ENCODE data around the gene SBNO2.

SBNO2 gene, protein sequence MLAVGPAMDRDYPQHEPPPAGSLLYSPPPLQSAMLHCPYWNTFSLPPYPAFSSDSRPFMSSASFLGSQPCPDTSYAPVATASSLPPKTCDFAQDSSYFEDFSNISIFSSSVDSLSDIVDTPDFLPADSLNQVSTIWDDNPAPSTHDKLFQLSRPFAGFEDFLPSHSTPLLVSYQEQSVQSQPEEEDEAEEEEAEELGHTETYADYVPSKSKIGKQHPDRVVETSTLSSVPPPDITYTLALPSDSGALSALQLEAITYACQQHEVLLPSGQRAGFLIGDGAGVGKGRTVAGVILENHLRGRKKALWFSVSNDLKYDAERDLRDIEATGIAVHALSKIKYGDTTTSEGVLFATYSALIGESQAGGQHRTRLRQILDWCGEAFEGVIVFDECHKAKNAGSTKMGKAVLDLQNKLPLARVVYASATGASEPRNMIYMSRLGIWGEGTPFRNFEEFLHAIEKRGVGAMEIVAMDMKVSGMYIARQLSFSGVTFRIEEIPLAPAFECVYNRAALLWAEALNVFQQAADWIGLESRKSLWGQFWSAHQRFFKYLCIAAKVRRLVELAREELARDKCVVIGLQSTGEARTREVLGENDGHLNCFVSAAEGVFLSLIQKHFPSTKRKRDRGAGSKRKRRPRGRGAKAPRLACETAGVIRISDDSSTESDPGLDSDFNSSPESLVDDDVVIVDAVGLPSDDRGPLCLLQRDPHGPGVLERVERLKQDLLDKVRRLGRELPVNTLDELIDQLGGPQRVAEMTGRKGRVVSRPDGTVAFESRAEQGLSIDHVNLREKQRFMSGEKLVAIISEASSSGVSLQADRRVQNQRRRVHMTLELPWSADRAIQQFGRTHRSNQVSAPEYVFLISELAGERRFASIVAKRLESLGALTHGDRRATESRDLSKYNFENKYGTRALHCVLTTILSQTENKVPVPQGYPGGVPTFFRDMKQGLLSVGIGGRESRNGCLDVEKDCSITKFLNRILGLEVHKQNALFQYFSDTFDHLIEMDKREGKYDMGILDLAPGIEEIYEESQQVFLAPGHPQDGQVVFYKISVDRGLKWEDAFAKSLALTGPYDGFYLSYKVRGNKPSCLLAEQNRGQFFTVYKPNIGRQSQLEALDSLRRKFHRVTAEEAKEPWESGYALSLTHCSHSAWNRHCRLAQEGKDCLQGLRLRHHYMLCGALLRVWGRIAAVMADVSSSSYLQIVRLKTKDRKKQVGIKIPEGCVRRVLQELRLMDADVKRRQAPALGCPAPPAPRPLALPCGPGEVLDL (N-terminal part only)

GRCh38 chr19:1173845-1174809 lies at the start of gene SBNO2:
Gene SBNO2 (minus strand): TSS chr19:1174268. CDS start chr19:1154276, 19,992 bp downstream.
- peak; percentile 89 for DNase-seq (ENCODE audit: low spot score)

DNA sequence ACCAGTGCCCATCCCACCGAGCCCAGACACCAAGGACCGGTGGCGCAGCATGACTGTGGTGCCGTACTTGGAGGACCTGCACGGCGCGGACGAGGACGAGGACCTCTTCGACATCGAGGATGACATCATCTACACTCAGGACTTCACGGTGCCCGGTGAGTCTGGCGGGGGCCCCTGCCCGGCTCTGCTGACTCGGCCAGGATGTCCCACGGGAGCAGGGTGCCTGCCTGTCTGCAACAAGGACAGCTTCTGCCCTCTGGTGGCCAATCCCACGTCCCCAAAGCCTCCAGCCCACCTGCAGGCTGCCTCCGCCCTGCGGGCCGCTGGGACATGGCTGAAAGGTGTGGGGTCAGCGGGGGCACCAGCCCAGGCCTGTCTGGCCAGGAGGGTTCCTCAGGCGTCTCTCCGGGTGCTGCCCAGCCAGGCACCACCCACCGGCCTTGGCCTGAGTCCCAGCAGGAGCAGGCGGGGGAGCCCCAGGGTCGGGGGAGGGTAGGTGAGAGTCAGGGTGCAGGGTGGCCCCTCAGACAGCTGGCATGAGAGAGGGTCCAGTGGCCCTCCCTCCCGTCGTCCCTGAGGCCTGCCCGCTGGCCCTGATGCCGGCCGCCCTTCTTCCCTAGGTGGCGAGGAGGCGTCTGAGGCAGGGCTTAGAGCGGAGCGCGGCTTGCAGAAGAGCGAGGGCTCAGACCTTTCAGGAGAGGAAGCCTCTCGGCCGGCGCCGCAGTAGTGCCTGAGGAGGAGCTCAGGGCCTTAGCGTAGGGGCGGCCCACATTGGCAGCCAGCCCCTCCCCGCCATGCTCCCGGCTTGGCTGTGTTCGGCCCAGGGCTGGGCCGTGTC lies 49.2 kb upstream of the SBNO2 start:
- DNase-seq (ENCODE audit: low spot score) = peak; percentile 70

DNA sequence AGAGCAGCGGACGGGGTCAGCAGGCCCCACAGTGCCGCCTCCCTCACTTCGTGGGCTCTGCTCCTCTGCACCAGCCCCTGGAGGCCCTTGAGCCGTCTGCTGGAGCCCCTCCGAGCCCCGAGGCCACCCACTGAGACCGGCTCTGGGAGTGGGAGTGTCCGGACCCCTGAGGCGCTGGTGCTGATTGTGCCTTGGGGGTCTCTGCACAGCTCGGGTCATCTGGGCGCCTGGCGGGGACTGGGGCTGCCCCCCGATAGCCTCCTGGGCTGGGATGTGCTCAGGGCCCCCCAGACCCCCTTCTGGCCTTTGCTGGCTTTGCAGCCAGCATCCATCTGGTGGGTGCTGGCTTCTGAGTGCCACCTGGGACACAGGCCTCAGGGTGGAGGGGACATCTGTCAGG lies 48.3 kb upstream of the SBNO2 start:
- peak; percentile 57 for DNase-seq (ENCODE audit: low spot score)

GRCh38 chr19:1221904-1222255 lies 47.8 kb upstream of the SBNO2 start:
- no peak for DNase-seq (ENCODE audit: low spot score)

DNA sequence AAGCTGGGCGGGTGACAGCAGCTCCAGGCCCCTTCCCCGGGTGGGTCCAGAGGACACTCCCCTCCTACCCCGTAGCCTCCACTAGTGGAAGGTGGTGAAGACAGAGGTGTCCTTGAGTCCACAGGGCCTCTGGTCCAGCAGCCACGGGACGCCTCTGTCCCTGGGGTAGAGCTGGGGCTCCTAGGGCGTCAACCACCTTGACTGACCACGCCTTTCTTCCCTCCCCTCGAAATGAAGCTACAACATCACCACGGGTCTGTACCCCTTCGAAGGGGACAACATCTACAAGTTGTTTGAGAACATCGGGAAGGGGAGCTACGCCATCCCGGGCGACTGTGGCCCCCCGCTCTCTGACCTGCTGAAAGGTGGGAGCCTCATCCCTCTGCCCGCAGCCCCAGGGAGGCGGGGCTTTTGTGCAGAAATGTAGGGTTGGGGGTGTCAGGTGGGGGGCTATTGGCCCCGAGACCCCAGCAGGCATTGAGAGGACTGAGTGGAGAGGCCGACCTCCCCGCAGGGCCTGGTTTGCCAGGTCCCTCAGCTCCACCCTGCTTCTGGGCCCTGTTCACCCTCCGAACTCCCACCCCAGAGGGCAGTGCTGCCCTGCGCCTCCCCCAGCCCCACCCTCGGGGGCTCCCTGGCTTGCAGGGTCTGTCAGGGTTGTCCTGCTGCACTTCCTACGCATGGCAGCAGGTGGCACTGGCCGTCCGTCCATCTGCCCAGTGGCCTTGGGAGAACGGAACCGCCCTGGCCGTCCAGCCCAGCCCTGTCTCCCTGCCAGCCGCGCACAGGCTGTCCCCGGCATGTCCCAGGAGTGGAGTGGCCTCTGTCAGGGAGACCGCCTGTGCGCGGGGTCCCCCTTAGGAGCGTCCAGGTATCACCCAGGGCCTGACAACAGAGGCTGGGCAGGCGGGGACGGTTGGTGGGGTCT lies 47.2 kb upstream of the SBNO2 start:
- DNase-seq (ENCODE audit: low spot score) = no peak

DNA sequence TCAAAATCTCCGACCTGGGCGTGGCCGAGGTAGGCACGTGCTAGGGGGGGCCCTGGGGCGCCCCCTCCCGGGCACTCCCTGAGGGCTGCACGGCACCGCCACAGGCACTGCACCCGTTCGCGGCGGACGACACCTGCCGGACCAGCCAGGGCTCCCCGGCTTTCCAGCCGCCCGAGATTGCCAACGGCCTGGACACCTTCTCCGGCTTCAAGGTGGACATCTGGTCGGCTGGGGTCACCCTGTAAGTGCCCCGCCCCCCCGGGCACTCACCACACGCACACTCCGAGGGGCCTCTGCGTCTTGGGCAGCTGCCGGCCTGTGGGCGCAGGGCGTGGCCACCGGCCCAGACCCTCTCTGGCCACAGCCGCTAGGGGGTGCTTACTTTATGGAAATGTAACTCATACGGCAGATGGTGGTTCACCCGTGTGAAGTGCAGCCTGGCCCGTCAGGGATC lies 46.4 kb upstream of the SBNO2 start:
- DNase-seq (ENCODE audit: low spot score) = no peak

- no peak for DNase-seq (ENCODE audit: low spot score)
Measured at GRCh38 chr19:1219786-1220476, 45.9 kb upstream of the SBNO2 start.

DNA sequence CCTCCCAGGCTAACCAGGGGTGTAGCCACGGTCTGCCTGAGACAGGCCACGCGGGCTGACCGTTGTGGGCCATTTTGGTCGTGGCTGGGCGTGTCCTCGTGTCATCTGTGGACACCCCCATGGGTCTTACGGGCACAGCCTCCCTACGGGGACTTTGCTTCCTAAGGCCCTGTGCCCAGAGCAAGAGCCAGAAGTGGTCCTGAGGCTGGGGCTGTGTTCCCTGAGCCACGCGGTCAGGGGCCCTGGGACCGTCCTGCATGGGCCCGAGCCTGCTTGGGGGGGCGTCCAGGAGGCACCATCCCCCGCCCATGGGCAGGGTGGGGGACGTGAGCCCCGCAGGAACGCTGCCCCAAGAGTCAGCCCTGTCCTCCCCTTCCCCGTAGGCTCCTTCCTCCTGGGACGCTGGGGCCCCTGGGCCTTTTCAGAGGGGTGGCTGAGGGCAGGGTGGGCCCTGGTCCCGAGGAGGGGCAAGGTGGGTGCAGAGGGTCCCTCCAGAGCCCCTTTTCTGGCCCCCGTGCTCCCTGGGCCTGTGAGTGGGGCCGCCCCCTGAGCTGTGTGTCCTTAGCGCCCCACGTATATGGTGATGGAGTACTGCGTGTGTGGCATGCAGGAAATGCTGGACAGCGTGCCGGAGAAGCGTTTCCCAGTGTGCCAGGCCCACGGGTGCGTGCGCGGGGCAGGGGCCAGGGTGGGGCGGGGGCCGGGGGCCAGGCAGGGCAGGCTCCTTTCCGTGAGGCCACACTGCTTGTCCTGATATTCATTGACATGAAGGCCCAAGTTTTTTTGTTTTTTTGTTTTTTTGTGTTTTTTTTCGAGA lies 44.9 kb upstream of the SBNO2 start:
- DNase-seq (ENCODE audit: low spot score) = no peak

DNA sequence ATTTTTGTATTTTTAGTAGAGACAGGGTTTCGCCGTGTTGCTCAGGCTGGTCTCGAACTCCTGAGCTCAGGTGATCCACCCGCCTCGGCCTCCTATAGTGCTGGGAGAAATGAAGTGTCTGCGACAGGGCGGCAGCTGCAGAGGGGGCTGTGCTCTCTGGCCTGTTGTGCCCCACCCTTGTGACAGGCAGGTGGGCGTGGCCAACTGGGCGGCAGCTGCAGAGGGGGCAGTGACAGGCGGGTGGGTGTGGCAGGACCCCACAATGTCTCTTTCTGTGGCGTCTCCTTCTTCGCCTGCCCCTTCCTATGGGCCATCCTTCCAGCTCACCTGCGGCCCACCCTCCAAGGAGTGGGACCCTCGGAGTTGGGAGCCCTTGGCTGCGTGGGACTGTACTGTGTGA lies 43.3 kb upstream of the SBNO2 start:
- DNase-seq (ENCODE audit: low spot score) = peak; percentile 49

DNA sequence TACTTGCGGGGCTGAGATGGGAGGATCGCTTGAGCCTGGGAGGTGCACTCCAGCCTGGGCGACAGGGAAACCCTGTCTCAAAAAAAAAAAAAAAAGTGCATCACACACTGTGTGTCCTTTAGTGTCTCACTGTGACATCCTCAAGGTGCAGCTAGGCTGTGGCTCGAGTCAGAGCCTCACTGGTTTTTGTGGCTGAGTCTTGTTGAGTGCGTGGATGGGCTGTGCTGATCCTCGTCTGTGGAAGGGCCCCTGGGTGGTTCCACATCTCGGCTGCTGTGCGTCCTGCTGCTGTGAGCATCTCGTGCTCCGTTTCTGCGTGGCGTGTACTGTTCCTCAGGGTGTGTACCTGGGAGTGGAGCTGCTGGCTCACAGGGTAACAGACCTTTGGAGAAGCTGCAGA lies 42.7 kb upstream of the SBNO2 start:
- no peak for DNase-seq (ENCODE audit: low spot score)

DNA sequence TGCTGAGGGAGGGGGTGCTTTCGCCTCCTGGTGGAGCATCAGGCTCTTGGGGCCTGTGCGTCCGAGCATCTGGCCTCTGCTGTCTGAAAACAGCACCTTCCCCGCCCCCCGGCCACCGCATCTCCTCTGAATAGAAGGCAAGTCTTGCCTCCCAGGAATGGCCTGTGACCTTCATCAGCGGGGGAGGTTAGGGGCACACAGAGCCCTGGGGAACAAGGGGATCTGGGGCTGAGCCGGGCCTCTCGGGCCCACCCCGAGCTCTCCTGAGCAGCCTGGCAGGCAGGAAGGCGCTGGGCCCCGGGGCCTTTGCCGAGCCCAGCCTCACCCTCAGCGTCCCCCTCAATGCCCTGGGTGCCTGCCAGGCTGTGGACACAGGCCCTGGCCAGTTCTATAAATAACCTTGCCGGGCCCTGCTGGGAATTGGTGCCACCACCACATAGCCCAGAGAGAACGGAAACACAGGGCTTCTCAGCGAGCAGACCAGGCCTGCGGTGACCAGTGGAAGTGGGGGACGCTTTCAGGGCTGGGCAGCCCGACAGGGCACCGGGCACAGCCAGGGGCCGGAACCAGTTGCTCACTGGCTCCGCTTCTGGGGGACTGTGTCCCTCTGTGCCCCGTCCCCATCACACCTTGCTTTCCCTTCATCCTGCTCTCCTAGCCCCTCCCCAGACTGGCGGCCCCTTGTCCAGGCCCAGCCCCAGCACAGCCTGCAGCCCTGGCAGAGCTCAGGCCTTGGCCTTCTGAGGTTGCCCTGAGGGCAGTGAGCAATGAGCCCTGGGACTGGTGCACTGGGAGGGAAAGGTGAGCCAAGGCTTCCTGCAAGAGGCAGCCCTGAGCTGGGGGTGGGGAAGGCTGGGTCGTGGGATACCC lies 41.0 kb upstream of the SBNO2 start:
- no peak for DNase-seq (ENCODE audit: low spot score)

DNA sequence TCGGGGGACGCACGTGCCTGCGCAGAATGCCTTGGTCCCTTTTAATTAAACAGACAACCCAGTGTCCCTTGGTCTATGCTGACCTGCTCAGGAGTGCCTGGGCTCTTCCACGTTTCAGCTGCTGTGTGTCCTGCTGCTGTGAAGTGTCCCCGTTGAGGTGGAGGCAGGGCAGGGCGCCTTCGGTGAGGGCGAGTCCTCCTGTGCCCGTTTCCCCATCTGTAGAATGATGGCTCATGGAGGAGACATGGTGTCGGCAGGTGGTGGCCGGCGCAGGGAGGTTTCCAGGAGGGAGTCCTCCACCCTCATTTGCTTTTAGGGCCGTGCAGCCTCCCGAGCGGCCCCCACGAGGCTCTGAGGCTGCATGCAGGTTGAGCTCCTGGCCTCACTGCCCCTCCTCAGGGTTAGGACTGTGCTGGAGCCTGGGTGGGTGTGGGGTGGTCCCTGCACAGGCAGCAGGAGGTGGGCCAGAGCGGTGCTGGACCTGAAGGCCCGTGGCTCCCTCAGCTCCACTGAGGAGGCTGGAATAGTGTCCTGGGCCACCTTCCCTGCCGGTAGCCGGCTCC lies 40.3 kb upstream of the SBNO2 start:
- no peak for DNase-seq (ENCODE audit: low spot score)

- DNase-seq (ENCODE audit: low spot score) = no peak
Measured at GRCh38 chr19:1213391-1214286, 39.6 kb upstream of the SBNO2 start.

DNA sequence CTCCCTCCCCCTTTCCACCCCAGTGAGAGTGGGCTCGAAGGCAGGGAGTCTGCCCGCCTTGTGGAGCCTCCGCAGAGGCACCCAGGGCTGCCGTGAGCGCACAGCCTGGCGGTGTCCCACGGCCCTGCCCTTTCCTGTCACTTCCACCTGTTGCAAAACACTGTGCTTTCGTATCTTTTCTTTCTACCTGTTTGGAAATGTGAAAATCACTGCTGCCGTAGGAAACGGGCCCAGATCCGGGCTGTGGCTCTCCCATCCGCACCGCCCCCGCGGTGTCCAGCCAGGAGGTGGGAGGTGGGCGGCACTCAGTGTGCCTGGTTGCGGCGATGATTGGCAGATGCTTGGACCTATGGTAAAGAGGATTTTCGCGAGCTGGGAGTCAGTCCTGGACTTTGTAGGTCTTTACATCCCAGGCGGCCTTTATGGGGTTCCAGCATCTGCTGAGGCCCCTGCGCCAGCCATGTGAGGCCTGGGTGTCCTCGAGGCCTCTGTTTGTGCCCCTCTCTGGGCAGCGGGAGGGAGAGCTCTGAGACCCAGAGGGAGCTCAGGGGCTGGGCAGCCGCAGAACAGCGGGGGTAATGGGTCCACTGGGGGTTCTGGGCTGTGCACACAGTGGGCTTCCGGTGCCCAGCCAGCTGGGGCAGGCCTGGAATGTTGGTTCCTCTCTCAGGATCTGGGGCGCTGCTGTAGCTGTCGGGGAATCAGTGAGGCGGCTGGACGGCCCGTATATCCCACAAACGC lies 37.6 kb upstream of the SBNO2 start:
- no peak for DNase-seq (ENCODE audit: low spot score)

- DNase-seq (ENCODE audit: low spot score) = no peak
Measured at GRCh38 chr19:1210227-1210538, 36.1 kb upstream of the SBNO2 start.

Data from NAMALWA (cell line).